Vagina (tissue), 2 donors: ENCODE measurements around the gene IFT27.

Experiments
- POLR2A ChIP-seq, 2 donors: fragments of 450-650 bp; IDR thresholded peaks; one replicate each; pipeline ENCODE4 v1.6.1; 2017; ENCODE audit warnings: antibody characterized with exemption in 2 of 2, mild to moderate bottlenecking in 2 of 2, moderate library complexity in 2 of 2
- TF ChIP-seq, protein P1 (sequence below), 3 experiments: fragments of 450-650 bp in 2 of 3; fragments of 200-600 bp in 1 of 3; sonication (generic) in 1 of 3; IDR thresholded peaks; one replicate each; pipeline ENCODE4 v1.5.1; 2017 to 2019; ENCODE audit warnings: antibody characterized with exemption in 3 of 3, mild to moderate bottlenecking in 2 of 3, moderate library complexity in 2 of 3

DNA sequence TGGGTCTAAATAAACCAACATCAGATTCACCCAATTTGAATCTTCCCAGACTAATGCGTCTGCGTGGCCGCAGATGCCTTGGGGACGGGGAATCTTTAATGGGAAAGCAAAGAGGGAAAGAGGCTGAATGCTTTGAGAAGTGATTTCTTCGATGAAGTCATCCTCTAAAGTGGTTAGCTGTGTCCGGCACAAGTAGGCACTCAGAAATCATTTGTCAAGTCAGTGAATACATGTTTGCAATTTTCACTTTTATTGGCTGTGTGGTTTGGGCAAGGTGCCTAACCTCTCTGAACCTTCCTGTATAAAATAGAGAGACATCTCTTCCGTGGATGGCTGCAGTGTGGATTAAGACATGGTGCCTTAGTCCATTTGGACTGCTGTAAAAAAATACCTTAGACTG, 19.7 kb upstream of the IFT27 start:
- TF ChIP-seq, protein P1, sequence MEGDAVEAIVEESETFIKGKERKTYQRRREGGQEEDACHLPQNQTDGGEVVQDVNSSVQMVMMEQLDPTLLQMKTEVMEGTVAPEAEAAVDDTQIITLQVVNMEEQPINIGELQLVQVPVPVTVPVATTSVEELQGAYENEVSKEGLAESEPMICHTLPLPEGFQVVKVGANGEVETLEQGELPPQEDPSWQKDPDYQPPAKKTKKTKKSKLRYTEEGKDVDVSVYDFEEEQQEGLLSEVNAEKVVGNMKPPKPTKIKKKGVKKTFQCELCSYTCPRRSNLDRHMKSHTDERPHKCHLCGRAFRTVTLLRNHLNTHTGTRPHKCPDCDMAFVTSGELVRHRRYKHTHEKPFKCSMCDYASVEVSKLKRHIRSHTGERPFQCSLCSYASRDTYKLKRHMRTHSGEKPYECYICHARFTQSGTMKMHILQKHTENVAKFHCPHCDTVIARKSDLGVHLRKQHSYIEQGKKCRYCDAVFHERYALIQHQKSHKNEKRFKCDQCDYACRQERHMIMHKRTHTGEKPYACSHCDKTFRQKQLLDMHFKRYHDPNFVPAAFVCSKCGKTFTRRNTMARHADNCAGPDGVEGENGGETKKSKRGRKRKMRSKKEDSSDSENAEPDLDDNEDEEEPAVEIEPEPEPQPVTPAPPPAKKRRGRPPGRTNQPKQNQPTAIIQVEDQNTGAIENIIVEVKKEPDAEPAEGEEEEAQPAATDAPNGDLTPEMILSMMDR (IDR thresholded peaks at IDR 0.05): no peak
- TF ChIP-seq POLR2A (IDR thresholded peaks at IDR 0.05): no peak
